GM19395 (cell line): ENCODE measurements around the gene SNED1.

ENCODE experiments used
- ATAC-seq: cut with Tn5 transposase; IDR thresholded peaks from one replicate; pipeline ENCODE4 v1.9.1; 2021; ENCODE audit warnings: mild to moderate bottlenecking, moderate library complexity; ENCODE audit not compliant: unreplicated experiment

SNED1 gene

DNA sequence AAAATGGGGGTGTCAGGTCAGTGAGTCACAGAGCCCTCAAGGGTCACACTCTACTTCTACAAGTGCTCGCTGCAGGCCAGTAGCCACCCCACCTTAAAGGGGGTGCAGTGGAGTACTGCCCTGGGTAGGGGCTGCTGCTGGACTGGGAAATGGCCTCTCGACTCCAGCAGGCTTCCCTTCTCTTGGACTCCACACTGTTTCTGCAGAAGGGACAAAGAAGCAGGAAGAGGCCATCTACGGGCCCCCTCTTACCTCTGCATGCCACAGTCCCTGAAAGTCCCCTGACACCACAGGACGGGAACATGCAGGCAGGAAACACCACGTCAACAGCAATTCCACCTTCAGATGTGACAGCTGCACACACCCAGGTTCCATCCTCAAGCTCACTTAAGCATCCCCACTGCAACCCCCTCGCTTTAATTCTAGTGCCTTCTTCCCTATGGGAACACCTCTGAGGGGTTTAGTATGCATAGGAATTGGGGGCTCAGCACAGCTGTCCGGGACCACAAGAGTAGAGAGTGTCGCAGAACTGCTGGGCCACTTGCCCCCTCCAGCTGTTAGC, 22.3 kb downstream of the SNED1 start:
- no peak for ATAC-seq

DNA sequence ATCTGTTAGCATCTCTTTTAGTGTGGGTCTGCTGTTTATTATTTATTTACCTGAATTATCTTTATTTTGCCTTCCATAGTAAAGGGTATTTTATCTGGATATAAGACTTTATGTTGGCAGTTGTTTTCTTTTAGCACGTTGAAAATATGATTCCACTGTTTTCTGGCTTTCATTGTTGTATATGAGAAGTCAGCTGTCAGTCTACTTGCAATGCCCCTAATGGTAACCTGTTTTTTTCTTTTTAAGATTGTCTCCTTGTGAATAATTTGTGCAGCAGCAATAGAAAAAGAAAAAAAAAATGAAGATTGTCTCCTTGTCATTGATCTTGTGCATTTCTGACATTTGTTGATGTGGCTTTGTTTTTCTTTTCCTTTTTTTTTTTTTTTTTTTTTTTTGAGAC, 27.2 kb downstream of the SNED1 start:
- no peak for ATAC-seq

DNA sequence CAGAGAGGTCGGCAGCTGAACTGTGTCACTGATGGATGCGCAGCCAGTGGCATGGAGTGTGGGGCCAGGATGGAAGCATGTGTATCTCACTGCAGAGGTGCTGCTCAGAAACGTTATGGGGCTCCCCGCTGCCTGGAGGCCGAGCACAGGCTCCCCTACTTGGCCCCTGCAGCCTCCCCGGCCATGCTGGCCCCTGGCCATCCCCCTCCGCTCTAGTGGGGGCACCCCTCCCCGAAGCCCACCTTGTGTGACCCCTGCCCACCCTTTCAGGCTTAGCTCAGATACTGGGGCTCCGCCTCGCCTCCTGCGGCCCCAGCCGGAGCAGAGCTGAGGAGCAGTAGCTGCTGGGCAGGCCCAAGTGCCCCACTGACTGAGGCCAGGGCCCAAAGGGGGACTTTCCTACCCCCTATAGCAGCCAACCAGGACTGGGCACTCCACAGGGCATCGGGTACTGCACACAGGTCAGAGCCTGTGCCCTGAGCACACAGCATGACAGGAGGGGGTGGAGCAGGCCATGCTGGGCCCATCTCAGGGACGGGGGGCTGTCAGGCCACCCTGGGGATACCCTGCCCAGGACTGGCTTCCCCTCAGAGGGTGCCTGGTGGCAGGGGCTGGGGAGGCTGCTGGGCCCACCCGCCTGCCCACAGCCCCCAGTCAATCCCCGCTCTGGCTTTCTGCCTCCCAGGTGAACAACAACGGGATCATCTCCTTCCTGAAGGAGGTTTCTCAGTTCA, 31.3 kb downstream of the SNED1 start:
- ATAC-seq, result no peak

DNA sequence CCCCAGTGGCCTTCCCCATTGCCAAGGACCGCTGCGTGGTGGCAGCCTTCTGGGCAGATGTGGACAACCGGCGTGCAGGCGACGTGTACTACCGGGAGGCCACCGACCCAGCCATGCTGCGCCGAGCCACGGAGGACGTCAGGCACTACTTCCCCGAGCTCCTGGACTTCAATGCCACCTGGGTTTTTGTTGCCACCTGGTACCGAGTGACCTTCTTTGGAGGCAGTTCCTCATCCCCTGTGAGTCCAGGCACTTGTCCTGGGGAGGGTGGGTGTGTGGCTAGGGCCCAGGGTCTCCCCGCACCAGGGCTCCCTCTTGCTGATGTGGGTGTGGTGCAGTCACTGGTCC, 31.9 kb downstream of the SNED1 start:
- ATAC-seq, result no peak

DNA sequence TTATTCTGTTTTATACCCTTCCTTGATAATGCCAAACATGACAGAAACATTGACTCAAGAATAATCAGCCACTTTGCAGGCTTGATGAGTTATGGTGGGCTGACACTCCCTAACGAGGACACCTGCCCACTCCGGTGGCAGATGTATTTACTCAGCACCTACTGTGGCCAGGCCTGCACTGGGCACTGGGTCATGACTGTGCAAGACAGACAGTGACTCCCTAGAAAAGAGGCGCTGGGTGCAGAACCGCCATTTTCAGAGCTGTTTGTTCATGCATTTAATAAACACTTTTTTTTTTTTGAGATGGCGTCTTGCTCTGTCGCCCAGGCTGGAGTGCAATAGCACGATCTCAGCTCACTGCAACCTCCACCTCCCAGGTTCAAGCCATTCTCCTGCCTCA, 32.5 kb downstream of the SNED1 start:
- ATAC-seq, result no peak

DNA sequence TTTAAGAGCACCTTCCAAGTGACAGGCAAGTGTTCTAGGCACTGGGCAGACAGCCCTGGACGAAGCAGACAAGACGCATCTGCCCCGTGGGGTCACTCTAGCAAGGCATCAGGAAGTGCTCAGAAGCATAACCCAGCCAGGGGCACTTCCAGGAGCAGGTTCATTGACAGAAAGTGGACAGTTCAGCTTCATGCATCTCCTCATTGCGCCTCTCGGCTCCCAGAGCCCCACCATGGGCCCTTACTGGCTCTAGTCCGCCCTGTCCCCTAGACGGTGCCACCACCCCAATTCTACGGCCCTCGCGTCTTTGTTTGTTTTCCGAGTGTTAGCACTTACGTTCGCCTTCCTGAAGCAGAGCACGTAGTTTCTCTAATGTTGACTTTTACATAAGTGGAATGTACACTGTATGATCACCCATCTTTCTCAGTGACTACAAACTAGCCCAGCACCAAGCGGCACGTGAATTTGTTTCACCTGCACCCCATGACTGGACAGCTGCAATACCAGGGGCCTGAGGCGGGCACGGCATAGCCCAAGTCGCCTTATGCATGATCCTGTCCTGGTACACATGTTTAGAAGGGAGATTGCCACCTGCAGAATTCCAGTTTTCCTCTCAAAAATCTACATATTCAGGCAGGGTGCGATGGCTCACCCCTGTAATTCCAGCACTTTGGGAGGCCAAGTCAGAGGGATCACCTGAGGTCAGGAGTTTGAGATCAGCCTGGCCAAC, 33.2 kb downstream of the SNED1 start:
- no peak for ATAC-seq

DNA sequence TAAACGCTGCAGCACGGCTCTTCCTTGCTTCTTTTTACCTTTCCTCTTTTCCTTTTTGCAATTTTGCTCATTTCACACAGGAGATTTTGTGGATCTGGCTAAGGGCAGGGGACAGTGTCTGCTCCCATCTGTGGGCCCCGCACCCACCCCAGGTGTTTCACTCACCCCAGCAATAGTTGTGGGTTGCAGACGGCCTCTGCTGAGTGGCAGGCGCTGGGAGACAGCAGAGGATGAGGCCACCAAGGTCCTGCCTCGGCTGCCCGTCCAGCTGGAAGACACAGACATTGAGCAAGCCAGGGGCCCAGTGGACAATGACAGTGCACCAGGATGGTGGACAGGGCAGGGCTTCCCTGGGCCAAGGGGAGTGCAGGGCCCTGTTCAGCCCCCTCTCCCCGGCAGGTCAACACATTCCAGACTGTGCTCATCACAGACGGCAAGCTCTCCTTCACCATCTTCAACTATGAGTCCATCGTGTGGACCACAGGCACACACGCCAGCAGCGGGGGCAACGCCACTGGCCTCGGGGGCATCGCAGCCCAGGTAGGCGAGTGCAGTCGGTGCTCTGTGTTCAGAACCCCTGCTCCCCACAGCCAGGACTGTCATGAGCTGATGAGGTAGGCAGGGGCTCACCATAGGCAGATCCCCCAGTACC, 35.0 kb downstream of the SNED1 start:
- no peak for ATAC-seq

DNA sequence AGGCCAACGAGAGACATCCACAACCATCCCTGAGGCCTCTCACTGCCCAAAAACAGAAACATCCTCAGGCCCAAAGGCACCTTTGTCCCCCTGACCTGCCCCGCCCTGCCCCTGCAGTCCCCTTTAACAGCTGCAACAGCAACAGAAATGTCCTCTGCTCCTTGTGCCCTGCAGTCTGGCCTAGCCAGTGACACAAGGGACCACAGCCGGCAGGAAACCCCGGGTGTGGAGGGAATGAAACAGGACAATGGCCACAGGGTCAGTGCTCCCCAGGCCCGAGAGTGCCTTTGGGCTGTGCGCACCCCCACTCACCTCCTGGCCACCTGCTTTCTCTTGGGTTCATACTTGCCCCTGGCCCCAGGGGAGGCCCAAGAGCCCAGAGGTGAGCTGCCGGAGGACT, 35.6 kb downstream of the SNED1 start:
- no peak for ATAC-seq

DNA sequence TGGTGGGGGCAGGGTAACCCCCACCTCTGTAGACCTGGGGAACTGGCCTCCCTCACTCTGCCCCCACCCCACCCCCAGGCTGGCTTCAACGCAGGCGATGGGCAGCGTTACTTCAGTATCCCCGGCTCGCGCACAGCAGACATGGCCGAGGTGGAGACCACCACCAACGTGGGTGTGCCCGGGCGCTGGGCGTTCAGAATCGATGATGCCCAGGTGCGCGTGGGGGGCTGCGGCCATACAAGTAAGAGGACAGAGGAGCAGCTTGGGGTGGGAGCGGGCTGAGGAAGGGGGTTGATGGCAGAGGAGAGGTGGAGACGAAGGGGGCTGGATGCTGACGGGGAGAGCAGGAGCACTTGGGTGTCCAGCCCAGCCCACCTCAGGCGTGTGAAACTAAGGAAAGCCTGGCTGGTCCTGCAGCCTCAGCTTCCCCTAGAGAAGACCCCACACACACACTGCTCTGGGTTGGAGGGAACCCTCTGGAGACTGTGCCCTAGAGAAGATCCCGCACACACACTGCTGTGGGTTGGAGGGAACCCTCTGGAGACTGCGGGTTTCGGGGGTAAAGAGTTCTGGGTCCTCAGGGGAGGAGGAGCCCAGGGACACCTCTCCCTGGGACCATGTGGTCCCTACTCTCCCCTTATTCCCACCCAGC, 36.2 kb downstream of the SNED1 start:
- no peak for ATAC-seq

DNA sequence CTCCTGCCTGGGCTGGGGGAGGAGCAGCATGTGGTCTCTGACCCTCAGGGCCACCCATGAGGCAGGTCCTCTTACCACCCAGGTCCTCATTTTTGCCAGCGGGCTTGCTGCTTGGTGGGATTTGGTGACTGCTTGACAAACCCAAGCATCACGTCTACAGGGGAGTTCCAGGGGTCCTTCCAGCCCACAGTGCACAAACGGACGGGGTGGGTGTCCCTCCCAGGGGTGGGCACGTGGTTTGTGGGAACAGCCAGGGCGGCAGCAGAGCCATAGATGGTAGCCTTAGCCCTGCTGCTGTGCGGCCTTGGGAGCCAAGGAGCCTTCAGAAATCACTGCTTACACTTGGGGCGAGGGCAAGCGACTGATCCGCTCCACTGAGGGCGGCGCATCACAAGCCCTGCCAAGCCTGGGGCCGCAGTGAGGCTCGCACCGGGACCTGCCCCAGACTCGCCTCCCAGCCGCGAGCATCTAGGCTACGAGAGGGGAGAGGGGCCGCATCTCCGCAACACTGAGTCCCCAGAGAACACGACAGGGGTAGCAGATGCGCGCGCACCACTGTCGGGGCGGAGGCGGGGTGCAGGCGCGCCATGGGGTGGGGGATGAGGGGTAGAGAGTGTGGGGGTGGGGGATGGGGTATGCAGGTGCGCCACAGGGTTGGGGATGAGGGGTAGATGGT, 36.9 kb downstream of the SNED1 start:
- ATAC-seq, result no peak

DNA sequence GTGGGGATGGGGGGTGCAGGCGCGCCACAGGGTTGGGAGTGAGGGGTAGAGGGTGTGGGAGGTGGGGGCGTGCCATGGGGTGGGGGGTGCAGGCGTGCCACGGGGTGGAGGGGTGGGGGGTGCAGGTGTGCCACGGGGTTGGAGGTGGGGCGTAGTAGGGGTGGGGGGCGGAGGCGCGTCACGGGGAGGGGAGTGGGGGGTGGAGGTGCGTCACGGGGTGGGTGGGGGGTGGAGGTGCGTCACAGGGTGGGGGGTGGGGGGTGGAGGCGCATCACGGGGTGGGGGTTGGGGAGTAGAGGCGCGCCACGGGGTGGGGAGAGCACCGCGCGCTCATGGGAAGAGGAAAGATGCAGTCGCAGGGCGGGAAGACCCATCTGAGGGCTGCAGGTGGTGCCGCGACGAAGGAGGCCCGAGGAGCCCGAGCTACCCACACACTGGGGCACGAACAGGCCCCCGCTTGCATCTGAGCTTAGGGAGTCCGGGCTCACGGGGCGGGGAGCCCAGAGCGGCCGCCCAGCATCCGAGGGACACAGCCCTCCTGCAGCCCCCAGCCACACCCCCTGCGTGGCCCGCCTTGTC, 37.5 kb downstream of the SNED1 start:
- peak; percentile 11 for ATAC-seq

DNA sequence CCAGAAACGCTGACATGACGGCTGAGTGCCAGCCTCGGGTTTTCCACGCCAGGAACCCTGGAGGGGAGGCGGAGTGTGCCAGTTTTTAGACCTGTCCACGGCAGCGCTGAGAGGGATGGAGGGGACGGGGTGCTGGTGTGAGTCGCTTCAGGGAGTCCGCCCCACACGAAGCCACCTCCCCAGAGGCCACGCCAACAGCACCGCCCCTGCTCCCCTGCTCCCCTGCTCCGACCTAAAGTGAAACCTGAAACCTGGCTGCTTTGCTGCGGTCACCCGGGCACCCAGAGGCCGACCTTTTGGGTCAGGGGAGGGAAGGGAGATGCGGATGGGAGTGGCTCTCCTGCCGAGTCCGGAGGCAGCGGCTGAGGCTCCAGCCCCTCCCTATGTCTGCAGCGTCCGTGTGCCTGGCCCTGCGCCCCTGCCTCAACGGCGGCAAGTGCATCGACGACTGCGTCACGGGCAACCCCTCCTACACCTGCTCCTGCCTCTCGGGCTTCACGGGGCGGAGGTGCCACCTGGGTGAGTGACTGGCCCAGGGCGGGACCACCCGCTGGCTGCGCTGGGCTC, 38.1 kb downstream of the SNED1 start:
- peak; percentile 84 for ATAC-seq

DNA sequence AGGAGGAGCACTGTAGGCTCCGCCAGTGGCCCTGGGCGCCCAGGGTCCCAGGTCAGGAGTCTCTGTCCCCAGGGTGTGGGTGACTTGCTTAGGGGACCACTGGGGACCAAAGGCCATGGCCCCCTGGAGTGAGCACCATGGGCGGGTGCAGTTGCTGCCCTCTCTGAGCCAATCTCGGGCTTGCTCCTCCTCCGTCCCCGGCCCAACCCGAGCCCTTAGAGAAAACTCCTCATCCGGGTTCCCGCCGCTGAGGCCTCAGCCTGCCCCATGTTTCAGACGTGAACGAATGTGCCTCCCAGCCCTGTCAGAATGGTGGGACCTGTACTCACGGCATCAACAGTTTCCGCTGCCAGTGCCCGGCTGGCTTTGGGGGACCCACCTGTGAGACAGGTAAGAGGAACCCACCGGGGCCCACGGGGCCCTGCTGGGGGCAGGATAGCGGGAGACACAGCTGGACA, 38.6 kb downstream of the SNED1 start:
- ATAC-seq, result no peak

DNA sequence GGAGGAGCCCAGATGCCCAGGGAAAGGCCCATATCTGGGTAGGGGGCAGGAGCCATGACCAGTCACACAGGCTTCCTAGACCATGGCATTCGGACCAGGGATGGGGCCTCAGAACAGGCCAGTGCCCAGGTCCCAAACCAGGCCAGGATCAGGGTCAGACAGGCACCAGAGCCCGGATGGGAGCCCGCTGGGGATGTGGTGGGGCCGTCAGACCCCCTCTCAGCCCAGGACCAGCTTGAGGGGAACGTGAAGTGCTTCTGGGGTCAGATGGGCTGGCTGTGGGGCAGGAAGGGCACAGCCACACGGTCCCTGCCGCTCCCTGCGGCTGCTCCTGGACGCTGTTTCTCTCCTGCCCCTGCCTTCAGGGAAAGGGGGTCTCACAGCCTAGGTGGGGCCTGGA, 39.1 kb downstream of the SNED1 start:
- ATAC-seq, result no peak

DNA sequence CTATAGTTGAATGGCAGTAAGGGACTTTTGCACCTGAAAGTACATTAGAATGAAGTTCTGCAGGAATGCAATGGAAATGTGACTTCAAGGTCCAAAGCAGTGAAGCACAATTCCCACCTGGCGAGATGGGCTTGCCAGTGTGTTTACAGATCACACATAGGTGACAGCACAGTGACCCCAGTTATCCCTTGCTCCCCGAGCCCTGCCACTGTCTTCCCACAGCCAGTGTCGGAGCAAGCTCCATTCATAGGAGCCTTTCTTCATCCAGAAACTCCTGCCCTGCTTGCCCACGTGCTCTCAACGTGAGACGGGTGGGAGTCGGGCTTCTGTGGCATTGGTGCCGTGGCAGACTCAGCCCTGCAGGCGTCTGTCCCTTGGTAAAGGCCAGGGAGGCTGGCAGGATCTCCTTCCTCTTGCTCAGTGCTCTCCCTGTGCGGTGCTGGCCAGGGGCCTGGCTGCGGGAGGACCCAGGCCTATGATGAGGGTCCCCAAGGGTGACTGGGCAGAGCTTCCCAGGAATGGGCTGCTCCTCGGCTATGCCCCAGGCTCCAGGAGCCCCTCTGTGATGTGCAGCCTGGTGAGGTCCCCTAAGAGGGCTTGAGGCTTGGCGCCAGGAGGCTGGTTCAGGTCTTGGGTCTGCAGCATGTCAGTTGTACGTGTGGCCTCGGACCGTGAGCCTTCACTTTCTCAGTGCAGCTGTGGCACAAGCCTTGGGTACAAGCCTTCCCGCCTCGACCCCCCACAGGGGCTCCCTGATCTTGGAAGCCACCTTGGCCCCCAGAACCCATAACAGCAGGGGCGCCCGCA, 40.2 kb downstream of the SNED1 start:
- no peak for ATAC-seq

DNA sequence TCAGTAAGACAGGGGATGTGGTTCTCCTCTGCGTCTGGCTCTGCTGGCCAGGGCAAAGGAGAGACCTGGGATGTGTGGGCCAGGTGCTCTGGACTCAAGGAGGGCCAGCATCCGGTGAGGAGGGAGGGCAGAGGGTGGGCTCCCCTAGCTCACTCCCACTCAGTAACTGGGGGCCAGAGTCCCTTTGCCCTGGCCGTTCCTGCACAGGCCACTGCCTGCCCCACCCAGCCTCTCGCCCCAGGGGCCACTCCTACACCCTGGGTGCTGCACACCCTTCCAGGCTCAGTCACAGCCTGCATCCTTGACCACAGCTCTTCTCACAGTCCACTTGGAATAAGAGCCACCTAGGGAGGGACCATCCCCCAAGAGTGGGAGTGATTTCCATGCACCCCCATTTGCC, 41.0 kb downstream of the SNED1 start:
- ATAC-seq, result no peak

DNA sequence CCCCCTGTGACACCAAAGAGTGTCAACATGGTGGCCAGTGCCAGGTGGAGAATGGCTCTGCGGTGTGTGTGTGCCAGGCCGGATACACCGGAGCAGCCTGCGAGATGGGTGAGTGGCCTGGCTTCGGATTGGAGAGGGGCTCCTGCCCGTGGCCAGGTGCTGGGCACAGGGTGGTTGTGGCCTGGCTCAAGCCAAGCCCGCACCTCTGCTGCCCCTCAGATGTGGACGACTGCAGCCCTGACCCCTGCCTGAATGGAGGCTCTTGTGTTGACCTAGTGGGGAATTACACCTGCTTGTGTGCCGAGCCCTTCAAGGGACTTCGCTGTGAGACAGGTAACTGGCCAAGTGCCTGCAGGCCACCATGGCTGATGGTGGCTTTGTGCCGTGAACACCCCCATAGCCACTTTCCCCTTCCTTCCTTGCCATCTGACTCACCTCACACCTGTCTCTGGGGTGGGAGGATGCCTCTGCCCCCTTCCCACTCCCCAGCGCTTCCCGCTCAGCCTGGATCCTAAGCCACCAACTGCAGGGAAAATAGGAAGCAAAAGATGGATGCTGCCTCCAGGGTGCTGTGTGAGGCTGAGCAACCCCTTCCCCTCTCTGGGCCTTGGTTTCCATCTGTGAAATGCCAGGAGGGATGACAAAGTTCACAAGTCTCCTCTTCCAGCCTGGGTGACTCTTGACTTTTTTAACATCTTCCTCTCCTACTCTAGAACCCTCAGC, 41.8 kb downstream of the SNED1 start:
- no peak for ATAC-seq

DNA sequence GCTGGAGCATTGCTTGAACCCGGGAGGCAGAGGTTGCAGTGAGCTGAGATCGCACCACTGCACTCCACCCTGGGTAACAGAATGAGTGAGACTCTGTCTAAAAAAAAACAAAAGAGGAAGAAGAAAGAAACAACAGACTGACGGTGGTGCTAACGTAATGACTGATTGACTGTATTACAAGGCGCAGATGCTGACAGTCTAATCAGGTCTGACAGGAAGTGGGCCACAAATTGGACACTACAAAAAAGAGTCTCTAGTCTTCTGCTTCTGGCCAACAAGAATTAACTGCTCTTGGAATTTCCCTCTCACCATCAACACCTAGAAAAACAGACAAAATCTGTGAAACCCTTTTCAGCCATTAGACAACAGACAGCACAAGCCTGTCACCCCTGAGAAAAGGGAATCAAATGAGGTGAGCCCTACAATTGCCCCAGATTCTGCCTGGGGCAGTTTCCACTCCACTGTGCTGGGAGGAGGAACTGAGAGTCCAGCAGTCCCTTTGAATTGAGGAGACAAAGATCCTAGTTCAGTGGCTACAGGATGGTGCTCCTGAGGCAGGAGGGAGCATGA, 43.3 kb downstream of the SNED1 start:
- ATAC-seq, result peak; percentile 79
